ENCODE measurements around the gene EXOC2. TPM values are rescaled to one million over a fixed set of nuclear protein-coding genes. Genes with fewer than 3 reads are reported as not detected.

The EXOC2 gene
- total RNA-seq, 1 donor from 2014 or later: 29.8 TPM

- TF ChIP-seq, protein P1, sequence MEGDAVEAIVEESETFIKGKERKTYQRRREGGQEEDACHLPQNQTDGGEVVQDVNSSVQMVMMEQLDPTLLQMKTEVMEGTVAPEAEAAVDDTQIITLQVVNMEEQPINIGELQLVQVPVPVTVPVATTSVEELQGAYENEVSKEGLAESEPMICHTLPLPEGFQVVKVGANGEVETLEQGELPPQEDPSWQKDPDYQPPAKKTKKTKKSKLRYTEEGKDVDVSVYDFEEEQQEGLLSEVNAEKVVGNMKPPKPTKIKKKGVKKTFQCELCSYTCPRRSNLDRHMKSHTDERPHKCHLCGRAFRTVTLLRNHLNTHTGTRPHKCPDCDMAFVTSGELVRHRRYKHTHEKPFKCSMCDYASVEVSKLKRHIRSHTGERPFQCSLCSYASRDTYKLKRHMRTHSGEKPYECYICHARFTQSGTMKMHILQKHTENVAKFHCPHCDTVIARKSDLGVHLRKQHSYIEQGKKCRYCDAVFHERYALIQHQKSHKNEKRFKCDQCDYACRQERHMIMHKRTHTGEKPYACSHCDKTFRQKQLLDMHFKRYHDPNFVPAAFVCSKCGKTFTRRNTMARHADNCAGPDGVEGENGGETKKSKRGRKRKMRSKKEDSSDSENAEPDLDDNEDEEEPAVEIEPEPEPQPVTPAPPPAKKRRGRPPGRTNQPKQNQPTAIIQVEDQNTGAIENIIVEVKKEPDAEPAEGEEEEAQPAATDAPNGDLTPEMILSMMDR (IDR thresholded peaks at IDR 0.05): no peak
- Mint-ChIP-seq H3K27ac (no peak overlapping the region), H3K9me3 (no peaks in the 10 kb centered on the region), H3K4me1 (peaks cover 17% of the 10 kb centered on the region), H3K4me3 (no peak overlapping the region), H3K36me3 (ENCODE audit: low read depth) (peaks cover 6% of the 10 kb centered on the region), H3K27me3 (peaks cover 6% of the 10 kb centered on the region)
- ChIA-PET POLR2A (no interaction called here), CTCF (interaction anchor here (0.6 kb wide), 1 partner anchor 66 kb away, joined by 3 read pairs; no protein-coding TSS in a partner anchor)
- intact Hi-C loops (cut with micrococcal nuclease): no loop called here
- DNase-seq (no peak), ATAC-seq (ENCODE audit: low read depth) (no peak)
Measured at GRCh38 chr6:706819-707381, 14.0 kb upstream of the EXOC2 start.

DNA sequence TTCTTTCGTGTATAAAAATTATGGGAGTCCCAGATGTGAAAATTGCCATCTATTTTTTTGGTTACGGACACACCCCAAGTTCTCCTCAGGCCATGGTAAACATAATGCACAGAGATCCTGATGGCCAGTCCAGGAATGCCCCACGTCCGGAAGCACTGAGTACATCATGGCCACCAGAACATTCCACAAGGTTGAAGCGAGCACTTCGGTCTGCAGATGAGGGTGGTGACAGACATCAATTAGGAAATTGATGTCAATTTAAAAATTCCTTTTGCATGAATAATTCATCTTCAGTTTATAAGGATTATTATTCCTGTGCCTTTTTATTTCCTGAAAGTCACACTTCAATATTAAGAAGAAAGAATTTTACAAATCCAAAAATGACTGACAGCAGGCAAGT, 13.2 kb upstream of the EXOC2 start:
- Mint-ChIP-seq H3K9me3 (no peaks in the 10 kb centered on the region), H3K4me1 (peaks cover 10% of the 10 kb centered on the region), H3K27ac (no peak overlapping the region), H3K27me3 (peaks cover 6% of the 10 kb centered on the region), H3K36me3 (ENCODE audit: low read depth) (peaks cover 4% of the 10 kb centered on the region), H3K4me3 (no peak overlapping the region)
- DNase-seq (no peak), ATAC-seq (ENCODE audit: low read depth) (no peak)
- POLR2A ChIA-PET: no interaction called here
- TF ChIP-seq, protein P1 (IDR thresholded peaks at IDR 0.05): no peak
- CTCF ChIA-PET: no interaction called here
- intact Hi-C loops (cut with micrococcal nuclease): no loop called here

GRCh38 chr6:705047-705446, 12.1 kb upstream of the EXOC2 start:
- H3K36me3 Mint-ChIP-seq (ENCODE audit: low read depth): no peaks in the 10 kb centered on the region
- DNase-seq (no peak), ATAC-seq (ENCODE audit: low read depth) (no peak)
- peaks cover 1% of the 10 kb centered on the region for H3K4me1 Mint-ChIP-seq
- TF ChIP-seq, protein P1 (IDR thresholded peaks at IDR 0.05): no peak
- H3K27ac Mint-ChIP-seq: no peak overlapping the region
- intact Hi-C loops (cut with micrococcal nuclease): no loop called here
- ChIA-PET POLR2A (no interaction called here), CTCF (no interaction called here)
- H3K9me3 Mint-ChIP-seq: no peaks in the 10 kb centered on the region
- no peak overlapping the region for H3K4me3 Mint-ChIP-seq
- H3K27me3 Mint-ChIP-seq: peaks cover 6% of the 10 kb centered on the region

DNA sequence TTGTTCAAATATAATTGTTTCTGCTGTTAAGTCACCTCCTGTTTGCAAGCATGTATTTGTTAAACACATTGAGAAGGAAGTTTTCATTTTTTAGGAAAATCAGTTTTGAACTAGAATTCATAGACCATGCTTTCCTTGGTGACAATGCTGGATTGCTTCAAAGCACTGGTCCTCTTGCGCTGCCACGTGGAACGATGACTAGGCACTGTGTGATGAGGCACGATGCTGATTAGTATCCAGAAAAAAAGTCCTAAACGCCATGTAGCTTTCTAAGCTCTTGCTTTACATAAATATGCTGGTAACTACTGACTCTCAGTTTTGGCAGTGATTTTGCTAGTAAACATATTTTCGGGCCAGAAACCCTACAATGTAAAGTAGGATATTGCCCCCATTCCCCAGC, 11.1 kb upstream of the EXOC2 start:
- CTCF ChIA-PET: interaction anchor here (0.5 kb wide), 1 partner anchor 709 kb away, joined by 3 read pairs; no protein-coding TSS in a partner anchor
- Mint-ChIP-seq H3K4me1 (no peaks in the 10 kb centered on the region), H3K27me3 (peaks cover 6% of the 10 kb centered on the region), H3K4me3 (no peak overlapping the region), H3K27ac (no peak overlapping the region), H3K36me3 (ENCODE audit: low read depth) (no peaks in the 10 kb centered on the region), H3K9me3 (no peaks in the 10 kb centered on the region)
- POLR2A ChIA-PET: no interaction called here
- ATAC-seq (ENCODE audit: low read depth): no peak
- intact Hi-C loops (cut with micrococcal nuclease): no loop called here
- no peak for DNase-seq
- TF ChIP-seq, protein P1 (IDR thresholded peaks at IDR 0.05): no peak

DNA sequence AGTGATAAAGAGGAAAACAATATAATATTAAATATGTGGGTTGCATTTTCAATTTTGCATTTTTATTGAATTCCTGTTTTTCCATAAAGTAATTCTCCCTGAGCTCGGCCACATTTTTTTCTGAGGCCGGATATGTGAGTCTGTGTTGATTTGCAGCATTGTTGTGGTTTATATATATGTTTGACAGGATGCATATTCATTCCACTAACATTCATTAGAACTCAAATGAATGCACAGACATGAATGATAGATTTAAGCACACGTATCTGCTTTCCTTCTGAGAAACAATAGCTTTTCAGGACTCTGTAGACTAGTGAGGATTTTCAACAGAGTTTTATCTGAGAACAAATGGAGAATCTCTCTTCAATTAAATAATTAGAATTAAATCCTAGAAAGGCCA, 10.6 kb upstream of the EXOC2 start:
- H3K27ac Mint-ChIP-seq: no peak overlapping the region
- H3K27me3 Mint-ChIP-seq: peaks cover 6% of the 10 kb centered on the region
- no peaks in the 10 kb centered on the region for H3K36me3 Mint-ChIP-seq (ENCODE audit: low read depth)
- no peak overlapping the region for H3K4me3 Mint-ChIP-seq
- no peak for ATAC-seq (ENCODE audit: low read depth)
- TF ChIP-seq, protein P1 (IDR thresholded peaks at IDR 0.05): no peak
- H3K9me3 Mint-ChIP-seq: no peaks in the 10 kb centered on the region
- POLR2A ChIA-PET: no interaction called here
- no peaks in the 10 kb centered on the region for H3K4me1 Mint-ChIP-seq
- intact Hi-C loops (cut with micrococcal nuclease): no loop called here
- DNase-seq: no peak
- CTCF ChIA-PET: no interaction called here
